Measurements from ENCODE around the gene ACER1. TPM values are rescaled to one million over a fixed set of nuclear protein-coding genes. Genes with fewer than 3 reads are reported as not detected.
"Not testable (repeated sequence)": the region's sequence is repeated elsewhere in the genome, so short reads cannot be mapped to it uniquely, and the experiment has no call there.

ACER1 gene
- total RNA-seq, 1 donor from 2014 or later = not detected

- intact Hi-C loops (cut with DNase I) = no loop called here
- no peak overlapping the region for H3K4me3 ChIP-seq
- TF ChIP-seq, protein P1, sequence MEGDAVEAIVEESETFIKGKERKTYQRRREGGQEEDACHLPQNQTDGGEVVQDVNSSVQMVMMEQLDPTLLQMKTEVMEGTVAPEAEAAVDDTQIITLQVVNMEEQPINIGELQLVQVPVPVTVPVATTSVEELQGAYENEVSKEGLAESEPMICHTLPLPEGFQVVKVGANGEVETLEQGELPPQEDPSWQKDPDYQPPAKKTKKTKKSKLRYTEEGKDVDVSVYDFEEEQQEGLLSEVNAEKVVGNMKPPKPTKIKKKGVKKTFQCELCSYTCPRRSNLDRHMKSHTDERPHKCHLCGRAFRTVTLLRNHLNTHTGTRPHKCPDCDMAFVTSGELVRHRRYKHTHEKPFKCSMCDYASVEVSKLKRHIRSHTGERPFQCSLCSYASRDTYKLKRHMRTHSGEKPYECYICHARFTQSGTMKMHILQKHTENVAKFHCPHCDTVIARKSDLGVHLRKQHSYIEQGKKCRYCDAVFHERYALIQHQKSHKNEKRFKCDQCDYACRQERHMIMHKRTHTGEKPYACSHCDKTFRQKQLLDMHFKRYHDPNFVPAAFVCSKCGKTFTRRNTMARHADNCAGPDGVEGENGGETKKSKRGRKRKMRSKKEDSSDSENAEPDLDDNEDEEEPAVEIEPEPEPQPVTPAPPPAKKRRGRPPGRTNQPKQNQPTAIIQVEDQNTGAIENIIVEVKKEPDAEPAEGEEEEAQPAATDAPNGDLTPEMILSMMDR (IDR thresholded peaks at IDR 0.05) = no peak
- no peak for TF ChIP-seq POLR2A (IDR thresholded peaks at IDR 0.05)
- TF ChIP-seq POLR2AphosphoS5 (IDR thresholded peaks at IDR 0.05; ENCODE audit: insufficient read depth in 1 of 2, low read depth in 1 of 2) = no peak
- DNase-seq (ENCODE audit: extremely low spot score in 2 of 2) = no peak
- H3K9me3 ChIP-seq = no peaks in the 10 kb centered on the region
- H3K27ac ChIP-seq = no peak overlapping the region
- peaks cover 1% of the 10 kb centered on the region for H3K4me1 ChIP-seq
- no peaks in the 10 kb centered on the region for H3K36me3 ChIP-seq
- no peaks in the 10 kb centered on the region for H3K27me3 ChIP-seq
Observed at GRCh38 chr19:6357174-6357573, 23.8 kb upstream of the ACER1 start.

DNA sequence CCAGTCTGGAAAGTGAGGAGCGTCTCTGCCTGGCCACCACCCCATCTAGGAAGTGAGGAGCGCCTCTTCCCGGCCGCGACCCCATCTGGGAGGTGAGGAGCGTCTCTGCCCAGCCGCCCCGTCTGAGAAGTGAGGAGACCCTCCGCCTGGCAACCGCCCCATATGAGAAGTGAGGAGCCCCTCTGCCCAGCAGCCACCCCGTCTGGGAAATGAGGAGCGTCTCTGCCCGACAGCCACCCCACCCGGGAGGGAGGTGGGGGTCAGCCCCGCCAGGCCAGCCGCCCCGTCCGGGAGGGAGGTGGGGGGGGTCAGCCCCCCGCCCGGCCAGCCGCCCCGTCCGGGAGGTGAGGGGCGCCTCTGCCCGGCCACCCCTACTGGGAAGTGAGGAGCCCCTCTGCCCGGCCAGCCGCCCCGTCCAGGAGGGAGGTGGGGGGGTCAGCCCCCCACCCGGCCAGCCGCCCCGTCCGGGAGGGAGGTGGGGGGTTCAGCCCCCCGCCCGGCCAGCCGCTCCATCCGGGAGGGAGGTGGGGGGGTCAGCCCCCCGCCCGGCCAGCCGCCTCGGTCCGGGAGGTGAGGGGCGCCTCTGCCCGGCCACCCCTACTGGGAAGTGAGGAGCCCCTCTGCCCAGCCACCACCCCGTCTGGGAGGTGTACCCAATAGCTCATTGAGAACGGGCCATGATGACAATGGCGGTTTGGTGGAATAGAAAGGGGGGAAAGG is 22.1 kb upstream of the ACER1 start:
- H3K27me3 ChIP-seq; H3K27ac ChIP-seq; H3K9me3 ChIP-seq; H3K4me1 ChIP-seq; DNase-seq (ENCODE audit: extremely low spot score in 2 of 2); H3K4me3 ChIP-seq; intact Hi-C loops (cut with DNase I); H3K36me3 ChIP-seq: not testable (repeated sequence)

GRCh38 chr19:6354098-6354674 is 20.8 kb upstream of the ACER1 start:
- H3K27ac ChIP-seq = no peak overlapping the region
- TF ChIP-seq, protein P1 (IDR thresholded peaks at IDR 0.05) = peak in 2 of 3 experiments; percentile 20 to 24
- no peak for TF ChIP-seq POLR2A (IDR thresholded peaks at IDR 0.05)
- no peaks in the 10 kb centered on the region for H3K36me3 ChIP-seq

GRCh38 chr19:6352381-6353165 is 19.2 kb upstream of the ACER1 start:
- Histone ChIP-seq H3K4me1 (no peaks in the 10 kb centered on the region), H3K27me3 (no peaks in the 10 kb centered on the region), H3K9me3 (no peaks in the 10 kb centered on the region), H3K4me3 (no peak overlapping the region), H3K27ac (no peak overlapping the region), H3K36me3 (no peaks in the 10 kb centered on the region)
- TF ChIP-seq, protein P1 (IDR thresholded peaks at IDR 0.05) = no peak
- peak in 1 of 2 donors; percentile 41 for TF ChIP-seq POLR2AphosphoS5 (IDR thresholded peaks at IDR 0.05; ENCODE audit: insufficient read depth in 1 of 2, low read depth in 1 of 2)
- TF ChIP-seq POLR2A (IDR thresholded peaks at IDR 0.05) = no peak
- intact Hi-C loops (cut with DNase I) = no loop called here
- DNase-seq (ENCODE audit: extremely low spot score in 2 of 2) = no peak

More at GRCh38 chr19:6354098-6354674, 20.8 kb upstream of the ACER1 start:
- no peaks in the 10 kb centered on the region for H3K27me3 ChIP-seq
- no peaks in the 10 kb centered on the region for H3K9me3 ChIP-seq
- intact Hi-C loops (cut with DNase I) = no loop called here
- no peak overlapping the region for H3K4me3 ChIP-seq
- no peak for DNase-seq (ENCODE audit: extremely low spot score in 2 of 2)
- no peaks in the 10 kb centered on the region for H3K4me1 ChIP-seq

- no peaks in the 10 kb centered on the region for H3K27me3 ChIP-seq
- H3K4me3 ChIP-seq = no peak overlapping the region
- TF ChIP-seq POLR2AphosphoS5 (IDR thresholded peaks at IDR 0.05; ENCODE audit: insufficient read depth in 1 of 2, low read depth in 1 of 2) (no peak), POLR2A (IDR thresholded peaks at IDR 0.05) (no peak)
- TF ChIP-seq, protein P1 (IDR thresholded peaks at IDR 0.05) = no peak
- intact Hi-C loops (cut with DNase I) = no loop called here
- H3K4me1 ChIP-seq = no peaks in the 10 kb centered on the region
- H3K27ac ChIP-seq = no peak overlapping the region
- no peaks in the 10 kb centered on the region for H3K36me3 ChIP-seq
- DNase-seq (ENCODE audit: extremely low spot score in 2 of 2) = no peak
- no peaks in the 10 kb centered on the region for H3K9me3 ChIP-seq
Observed at GRCh38 chr19:6350688-6351087, 17.3 kb upstream of the ACER1 start.

- H3K4me3 ChIP-seq; H3K4me1 ChIP-seq; H3K9me3 ChIP-seq; DNase-seq (ENCODE audit: extremely low spot score in 2 of 2); H3K27ac ChIP-seq; H3K27me3 ChIP-seq; H3K36me3 ChIP-seq; intact Hi-C loops (cut with DNase I): not testable (repeated sequence)
Observed at GRCh38 chr19:6349271-6349670, 15.9 kb upstream of the ACER1 start.
